ENCODE data around the gene THADA.

THADA gene

DNA sequence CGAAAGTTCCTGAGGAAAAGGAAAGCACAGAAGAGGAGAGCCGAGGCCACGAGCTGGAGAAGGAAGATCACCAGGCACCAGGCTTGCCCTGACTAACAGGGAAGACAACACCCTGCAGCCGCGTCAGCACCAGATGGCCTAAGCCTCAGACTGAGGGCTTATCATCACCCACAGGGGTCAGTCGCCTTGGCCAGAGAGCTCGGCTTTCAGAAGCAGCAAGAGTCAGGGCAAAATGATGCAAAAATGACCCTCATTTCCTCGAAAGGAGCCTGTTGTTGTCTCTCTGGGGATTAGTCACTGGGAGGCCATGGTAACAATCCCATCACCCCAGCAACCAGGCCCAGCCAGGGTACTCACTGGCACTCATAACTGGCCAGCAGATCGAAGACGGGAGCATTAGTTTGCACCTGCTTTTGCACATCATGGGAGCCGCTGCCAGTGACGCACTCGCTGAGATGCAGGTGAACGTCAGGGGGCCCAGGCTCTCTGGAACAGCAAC, 326.7 kb downstream of the THADA start:
- DNase-seq, result no peak

DNA sequence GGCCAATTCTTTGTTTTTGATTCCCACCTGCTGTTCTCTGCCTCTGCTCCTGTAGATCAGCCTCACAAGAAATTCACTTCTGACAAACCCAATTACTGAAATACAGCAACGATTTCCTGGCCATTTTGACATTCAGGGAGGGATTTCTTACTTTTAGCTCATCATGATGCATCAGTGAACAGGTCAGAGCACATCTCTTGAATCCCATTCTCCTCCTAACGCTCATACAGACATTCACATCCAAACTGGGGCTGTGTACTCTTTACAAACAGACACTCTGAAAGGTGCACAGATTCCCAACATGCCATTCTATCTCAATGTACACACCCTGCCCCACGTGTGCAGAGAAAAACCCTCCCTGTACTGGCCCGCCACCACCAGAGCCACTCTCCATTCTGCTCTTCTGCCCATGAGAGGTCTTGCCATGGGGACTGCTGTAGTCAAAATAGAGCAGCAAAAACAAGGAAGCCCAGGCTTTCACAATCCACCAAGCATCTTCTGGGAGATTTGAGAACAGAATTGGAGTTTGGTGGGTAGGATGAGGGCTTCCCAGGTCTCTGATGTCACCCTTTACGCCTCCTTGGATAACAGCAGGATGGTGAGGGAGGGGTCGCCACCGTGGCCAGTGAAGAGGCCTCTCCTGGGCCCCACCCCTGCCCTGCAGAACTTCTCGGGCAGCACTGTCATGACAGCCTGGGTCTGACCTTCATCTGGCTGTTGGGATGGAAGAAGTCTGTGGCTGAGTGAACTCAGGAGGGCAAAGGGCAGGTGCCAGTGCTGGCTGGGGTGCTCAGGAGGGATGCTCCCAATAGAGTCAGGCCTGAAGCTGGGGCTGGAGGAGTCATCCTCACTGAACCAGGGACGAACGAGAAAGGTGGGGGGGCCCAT, 327.5 kb downstream of the THADA start:
- no peak for DNase-seq

DNA sequence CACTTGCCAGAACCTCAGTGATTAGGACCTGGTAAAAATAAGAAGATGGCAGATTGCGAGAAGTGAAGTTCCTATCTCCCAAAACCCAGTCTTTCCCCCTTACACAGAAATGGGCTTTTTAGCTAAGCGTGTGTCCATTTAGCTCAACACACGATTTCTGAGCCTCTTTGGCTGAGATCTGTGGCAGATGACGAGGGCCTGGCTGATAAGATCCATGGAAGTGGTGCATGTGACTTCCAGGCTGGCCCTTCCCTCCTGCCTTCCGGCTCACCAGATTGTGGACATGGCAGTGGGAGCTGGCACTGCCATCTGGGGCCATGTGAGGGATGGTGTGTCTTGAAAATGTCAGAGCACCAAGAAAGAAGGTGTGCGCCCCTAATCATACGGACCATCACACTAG, 328.5 kb downstream of the THADA start:
- no peak for DNase-seq

DNA sequence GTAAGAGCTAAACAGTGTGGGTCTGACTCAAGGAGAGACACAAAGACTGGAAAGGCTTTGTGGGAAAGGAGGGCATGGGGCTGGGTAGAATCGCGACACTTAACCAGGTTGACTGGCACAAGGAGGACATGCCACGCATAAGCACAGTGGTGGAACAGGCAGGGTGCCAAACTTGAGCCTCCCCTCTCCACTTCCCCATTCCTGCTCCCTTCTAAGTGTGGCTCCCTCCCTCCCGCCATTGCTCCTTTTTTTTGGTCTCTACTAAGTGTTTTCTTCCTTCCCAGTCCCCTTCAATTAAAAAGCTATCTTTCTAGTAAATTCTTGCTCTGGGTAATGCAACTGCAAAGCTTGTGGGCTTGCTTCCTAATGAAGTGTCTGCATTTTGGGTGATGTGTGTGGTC, 329.1 kb downstream of the THADA start:
- no peak for DNase-seq

DNA sequence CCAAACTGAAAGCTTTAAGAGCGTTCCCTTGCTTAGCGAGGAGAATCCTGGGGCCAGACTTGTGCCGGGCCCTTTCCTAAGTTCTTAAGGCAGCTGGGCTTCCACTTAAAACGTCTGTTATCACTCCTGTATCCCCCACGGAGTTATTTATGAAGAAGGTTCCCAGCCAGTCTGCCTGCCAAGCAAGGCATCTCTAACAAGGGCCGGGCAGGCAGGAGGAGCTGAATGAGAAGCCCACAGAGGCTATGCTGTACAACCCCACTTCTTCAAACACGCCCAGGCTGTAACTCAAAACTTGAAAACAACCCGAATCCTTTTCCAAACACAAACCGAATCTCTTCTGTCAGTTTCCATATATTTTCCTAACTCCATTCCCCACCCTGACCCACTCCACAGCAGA, 330.4 kb downstream of the THADA start:
- no peak for DNase-seq

DNA sequence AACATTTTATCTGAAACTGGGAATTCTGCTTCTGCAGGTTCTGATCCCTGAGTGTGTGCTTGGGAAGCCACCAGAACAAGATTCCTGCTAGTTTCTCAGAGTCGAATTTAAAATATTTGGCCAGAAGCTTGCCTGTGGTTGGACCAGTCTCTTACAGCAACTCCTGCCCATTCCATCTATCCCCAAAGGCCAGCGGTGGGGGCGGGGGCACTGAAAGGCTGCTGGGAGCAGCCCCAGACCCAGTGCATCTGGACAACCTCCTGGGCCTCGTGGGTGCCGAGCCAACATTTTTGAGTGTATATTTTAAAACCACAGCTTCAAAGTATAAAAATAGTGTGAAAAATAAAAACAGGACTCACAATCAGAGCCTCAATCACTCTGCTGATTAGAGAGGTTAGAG, 330.8 kb downstream of the THADA start:
- no peak for DNase-seq

DNA sequence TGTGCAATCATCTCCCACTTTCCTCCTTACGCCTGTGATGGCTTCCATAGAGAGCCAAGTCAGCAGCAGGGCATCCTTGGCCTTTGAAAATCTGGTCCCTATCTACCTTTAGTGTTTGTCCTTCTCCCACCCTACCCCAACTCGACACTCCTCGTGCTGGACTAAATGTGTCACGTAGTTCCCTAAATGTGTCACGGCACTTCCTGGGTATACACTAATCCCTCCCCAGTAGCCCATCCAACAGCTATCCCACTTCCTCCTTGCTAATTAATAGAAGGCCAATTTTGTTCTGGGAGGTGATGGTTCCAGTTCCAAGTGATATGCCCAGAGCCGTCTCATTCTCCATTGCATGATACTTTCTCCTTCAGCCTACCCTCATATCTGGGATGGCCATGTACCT, 332.9 kb downstream of the THADA start:
- DNase-seq, result no peak

DNA sequence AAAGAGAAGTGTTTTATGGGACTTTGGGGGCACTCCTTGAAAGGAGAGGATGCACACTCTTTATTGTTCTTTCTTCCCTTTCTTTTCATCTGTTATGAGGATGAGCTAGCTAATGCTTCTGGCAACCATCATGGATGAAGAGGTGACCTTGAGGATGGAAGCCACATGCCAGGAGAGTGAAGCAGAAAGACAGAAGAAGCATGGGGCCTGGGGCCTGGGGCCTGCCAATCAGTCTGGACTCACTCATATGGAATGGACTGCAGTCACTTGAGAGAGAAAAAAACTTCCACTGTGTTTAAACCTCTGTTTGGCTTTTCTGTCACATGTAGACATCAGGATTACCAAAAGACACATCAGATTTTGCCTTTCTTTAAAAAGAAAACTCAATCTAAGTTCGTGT, 333.6 kb downstream of the THADA start:
- DNase-seq, result no peak

DNA sequence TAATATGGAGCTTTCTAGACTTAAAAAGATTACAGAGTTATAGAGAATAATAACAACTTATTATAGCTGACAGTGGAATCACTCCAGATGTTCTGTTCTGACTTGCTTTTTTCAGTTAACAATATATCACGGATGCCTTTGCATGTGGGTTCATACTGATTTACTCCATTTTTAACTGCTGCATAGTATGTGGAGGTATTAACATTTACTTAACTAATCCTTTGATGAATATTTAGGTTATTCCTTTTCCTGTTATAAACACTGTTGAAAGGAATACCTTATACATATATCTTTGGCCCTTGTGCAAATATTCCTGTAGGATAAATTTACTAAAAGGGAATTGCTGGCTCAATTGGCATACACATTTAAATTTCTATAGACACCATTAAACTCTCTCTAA, 336.3 kb downstream of the THADA start:
- DNase-seq, result no peak

DNA sequence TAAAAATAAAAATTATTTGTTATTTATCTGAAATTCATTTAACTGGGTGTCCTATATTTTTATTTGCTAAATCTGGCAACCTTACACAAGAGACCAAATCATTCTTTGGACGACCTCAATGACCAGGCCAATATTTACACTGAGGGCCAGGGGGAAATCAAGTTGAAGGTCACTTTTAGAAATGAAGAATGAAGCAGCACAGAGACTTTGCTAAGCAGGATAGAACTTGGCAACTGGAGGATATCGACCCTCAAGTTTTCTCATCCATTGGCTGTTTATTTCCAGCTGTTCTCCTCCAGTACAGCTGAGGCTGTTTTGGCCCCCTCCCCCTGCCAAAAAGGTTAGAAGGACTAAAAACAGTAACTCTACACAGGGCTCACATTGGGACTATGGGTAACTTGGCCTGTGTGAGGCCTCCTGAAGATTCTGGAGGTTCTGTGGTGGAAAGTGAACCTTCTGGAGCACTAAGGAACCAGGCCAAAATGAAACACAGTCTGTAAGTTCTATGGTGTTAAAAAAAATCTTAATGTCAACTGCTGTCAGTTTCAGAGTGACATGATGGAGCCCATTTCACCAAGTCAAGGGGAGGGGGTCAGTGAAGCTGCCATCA, 337.2 kb downstream of the THADA start:
- no peak for DNase-seq

DNA sequence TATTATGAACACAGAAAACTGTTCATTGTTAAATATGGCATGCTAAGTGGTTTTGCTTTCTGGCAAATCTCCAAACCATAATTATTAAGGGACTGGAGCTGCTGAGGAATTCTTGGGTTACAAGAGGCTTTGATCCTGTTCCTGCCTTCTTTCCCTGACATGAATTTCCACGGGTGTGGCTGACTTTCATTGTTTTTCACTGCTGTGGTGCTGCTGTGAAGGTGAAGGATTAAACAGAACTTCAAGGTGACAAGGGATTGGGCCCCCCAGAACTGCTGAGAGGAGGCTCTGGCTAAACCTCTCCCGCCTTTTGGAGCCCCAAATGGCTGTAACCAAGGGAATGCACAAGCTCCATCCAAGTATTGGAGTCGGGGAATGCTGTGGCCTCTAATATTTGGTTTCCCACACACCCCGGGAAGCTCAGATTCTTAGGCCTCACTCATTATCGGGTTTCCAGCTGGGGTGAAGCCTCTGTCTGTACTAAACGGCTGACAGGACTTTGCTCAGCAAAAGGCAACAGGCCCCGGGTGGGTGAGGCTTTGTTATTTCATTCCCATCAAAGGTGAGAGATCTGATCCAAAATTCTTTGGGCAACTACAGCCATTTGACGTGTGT, 340.4 kb downstream of the THADA start:
- DNase-seq, result no peak

DNA sequence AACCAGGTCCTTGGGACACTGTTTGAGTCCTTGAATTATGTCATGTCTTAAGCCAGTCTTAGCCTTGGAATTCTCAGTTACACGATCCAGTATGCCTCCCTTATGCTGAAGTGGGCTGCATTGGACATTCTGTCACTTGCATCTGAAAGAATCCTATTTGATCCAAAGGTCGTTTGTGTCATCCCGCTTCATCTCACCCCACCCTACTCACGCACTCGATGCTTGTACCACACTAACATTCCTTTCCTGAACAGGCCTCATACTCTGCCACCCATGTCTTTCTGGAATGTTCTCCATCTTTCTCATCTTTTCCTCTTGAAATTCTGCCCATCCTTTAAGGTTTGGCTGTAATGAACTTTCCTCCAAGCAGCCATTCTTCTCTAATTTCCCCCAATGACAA, 341.5 kb downstream of the THADA start:
- no peak for DNase-seq

DNA sequence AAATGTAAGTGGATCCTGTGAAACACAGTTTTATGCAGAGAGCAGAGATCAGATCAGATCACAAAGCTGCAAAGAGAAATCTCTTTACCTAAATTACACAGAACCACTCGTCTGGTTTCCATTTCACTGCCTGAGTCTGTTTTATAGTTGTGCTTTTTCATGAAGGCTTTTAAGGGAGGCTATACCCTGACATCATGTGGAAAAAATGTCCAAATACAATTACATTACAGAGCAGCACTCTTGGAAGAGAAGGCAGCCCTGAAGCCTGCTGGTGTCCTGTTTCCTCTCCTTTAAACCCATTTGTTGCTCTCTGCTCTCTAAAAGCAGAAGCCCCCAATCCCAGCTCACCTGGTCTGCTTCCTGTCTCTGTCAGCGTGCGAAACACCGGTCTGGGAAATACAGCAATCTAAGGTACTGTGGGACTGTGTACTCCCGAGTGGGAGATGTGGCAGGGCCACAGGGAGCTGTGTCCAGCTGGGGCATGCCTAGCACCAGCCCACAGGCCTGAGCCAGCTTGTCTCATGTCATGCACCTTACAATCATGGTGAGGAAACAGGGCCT, 344.6 kb downstream of the THADA start:
- no peak for DNase-seq

DNA sequence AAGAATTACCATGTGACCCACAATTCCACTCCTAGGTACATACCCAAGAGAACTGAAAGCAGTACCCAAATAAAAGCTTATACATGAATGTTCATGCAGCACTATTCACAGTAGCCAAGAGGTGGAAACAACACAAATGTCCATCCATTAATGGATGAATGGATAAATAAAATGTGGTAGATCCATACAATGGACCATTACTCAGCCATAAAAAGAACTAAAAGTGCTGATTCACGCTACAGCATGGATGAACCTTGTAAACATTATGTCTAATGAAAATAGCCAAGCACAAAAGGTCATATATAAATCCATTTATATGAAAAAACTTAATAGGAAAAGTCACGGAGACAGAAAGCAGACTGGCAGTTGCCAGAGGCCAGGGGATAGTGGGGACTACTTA, 345.8 kb downstream of the THADA start:
- DNase-seq, result no peak

DNA sequence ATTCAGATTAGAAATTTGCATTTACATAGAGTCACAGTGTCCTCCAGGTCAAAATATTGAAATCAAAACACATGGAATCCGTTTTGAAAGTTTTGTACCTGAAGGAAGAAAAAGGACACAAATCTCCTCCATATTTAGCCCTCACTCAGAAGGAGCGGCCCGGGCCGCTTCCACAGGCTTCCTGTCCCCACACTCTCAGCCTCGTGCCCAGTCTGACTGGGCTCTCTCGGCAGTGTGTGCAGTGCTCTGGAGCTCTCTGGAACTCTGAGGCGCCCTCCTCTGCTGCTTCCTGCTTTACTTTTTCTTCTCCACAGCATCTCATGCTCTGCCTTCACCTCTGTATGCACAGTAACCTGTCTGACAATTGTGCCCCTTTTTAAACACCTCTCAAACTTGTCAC, 347.2 kb downstream of the THADA start:
- no peak for DNase-seq

DNA sequence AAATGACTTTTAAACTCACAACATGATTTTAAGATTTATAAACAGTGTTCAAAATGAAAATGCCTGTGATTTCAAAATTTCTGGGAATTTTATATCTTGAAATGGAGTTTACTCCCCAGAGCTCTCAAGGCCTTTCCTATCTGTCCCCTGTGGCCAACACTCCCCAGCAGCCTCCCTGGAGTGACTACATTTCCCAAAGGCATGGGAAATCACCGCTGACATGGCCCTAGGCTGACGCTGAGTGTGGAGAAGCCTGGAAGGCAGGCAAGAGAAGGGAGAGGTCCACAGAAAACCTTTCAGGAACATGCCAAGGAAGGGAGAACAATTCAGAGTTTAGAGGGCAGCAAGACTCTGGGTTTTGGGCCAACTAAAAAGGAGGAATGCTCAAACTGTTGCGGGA, 349.2 kb downstream of the THADA start:
- DNase-seq, result no peak

DNA sequence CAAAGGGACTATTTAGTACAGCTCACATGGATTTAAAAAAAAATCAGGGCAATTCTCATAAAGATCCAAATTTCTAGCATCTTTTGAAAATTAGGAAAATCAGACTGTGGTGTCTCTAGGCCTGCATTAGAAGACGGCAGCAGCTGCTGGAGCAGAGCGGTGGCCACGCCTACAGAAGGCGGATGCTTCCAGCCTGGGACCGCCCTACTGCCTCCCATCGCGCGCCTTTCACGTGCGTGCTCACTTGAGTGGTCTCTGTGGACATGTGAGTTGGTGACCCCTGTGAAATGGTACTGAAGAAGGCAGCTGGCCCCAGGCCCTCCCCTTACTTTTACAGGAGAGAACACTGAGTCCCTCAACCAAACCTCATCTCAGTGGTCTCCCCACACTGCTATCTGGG, 354.3 kb downstream of the THADA start:
- no peak for DNase-seq

DNA sequence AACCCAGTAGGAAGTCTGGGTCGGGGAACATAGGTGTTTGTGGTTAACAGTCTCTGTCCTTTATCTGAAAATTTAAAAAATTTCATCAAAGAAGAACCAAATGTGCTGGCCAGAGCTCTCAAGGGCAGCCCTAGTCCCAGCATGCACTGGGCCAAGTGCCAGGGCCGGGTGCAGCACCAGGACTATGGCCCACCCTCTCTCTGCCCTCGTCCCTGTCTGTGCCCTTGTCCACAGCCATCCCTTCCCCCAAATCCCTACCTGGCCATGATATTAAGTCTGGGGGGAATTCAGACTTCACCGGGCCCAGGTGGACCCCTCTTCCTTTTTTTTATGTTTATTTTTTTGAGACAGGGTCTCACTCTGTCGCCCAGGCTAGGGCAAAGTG, 355.1 kb downstream of the THADA start:
- no peak for DNase-seq

DNA sequence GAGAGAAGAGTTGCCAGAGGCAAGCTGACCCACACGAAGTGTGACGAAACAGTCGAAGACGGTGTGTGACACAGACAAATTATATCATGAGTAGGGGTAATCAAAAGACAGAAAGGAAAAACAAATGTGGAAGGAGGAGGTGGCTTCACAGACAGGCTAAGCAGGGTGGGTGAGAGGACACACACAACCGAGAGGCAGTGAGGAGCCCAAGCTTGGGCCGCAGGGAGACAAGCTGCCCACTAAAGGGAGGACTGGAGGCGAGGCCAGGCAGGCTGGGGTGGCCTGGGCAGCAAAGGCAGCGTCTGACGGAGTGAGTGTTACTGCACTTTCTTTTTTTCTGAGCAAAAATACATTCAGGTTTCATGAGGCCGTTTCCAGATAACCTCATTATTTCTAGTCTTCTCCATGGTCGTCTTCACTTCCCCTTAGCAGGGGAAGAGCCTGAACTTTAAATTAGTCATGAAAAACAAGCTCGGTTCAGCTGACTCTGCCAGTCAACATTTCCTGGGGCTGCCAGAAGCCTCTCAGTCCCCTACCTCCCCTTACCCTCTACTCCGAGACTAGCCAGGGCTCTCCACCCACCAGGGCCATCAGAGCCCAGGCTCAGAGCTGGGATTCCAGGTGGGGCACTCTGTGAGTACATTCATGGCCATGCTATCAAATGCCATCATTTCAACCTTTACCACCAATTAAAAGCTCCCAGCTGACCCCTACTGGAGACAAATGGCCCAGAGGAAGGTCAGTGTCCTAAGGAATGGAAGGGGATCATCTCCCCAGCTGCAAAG, 355.7 kb downstream of the THADA start:
- no peak for DNase-seq

DNA sequence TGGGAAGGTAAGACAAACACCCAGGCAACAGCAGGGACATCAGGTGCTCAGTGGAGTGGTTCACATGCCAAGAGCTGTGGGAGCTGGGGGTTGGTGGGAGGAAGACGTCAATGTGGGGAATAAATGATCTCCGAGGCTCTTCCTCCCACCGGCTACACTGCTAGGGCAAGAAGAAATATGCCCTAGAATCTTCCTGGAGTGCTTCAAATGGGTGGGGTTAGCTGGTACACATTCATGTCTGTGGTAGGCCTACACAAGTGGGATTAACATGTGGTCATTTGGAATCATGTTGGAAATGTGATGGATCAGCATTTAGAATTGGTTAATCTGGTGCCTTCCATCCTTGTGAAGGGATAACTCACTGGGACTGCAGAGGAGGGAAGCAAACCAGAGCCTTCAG, 357.0 kb downstream of the THADA start:
- DNase-seq, result no peak

DNA sequence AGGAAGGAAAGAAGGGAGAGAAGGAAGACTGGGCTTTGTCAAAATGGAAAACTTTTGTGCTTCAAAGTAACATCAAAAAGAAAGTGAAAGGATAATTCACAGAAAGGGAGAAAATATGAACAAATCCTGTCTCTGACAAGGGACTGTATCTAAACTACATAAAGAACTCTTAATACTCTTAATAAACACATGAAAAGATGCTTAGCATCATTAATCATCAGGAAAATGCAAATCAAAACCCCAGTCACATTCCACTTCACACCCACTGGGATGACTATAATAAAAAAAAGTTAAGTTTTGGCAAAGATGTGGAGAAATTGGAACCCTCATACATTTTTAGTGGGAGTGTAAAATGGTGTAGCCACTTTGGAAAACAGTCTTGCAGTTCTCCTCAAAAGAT, 357.7 kb downstream of the THADA start:
- DNase-seq, result no peak

DNA sequence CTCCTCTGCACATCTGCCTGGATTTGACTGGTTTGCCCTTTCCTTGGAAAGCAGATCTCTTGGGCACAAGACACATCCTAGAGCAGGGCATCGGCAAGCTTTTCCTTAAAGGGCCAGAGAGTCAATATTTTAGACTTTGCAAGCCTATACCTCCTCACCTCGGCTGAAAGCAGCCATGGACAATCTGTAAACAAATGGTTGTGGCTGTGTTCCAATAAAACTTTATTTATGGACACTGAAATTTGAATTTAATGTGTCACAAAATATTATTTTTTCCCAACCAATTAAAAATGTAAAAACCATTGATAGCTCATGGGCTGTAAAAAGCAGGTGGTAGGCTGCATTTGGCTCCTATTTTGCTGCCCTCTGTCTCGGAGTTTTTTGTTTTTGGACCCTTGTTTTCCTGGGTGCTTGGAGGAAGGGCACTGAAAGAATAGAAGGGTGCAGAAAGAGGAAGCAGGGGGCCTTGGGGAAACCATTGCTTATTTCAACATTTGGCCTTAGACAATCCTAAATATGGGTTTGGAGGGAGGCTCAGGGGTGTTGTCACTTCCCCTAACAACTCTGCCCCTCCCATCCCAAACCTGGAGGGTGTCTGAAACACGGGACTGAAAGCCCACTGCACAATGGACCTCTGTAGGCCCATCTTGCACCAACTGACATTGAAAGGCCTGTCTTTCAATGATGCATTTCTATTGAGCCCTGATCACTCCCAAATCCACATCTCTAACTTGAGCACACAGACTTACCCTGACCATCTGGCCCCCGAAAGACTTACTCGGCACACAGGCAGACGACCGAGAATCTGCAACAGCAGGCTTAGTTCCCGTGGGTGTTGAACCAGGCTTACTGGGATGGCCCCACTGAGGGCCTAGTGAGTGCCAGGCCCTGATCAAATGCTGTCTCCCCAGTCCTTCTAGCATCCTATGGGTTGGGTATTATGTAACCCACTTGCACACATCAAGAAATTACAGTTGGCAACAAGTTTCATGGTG, 362.3 kb downstream of the THADA start:
- no peak for DNase-seq

Measured in midbrain (tissue), 1 donor.